ENCODE measurements around the gene CD52. TPM values are rescaled to one million over a fixed set of nuclear protein-coding genes. Genes with fewer than 3 reads are reported as not detected.

Gene CD52
- total and polyA plus RNA-seq, 2 of the 13 experiments (the other 11 are each of a cell fraction or from before 2014, with no cell fraction given) = 0.32 TPM; not detected in 1

GRCh38 chr1:26358411-26359384 lies 40.9 kb downstream of the CD52 start (continued):
- TF ChIP-seq, protein P1, sequence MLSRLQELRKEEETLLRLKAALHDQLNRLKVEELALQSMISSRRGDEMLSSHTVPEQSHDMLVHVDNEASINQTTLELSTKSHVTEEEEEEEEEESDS (CRISPR knock-in tag; IDR thresholded peaks at IDR 0.05; ENCODE audit: borderline replicate concordance) = 0 out of 2 replicates have a peak, but pooled peaks have one; percentile 45
- TF ChIP-seq POLR2G (IDR thresholded peaks at IDR 0.05; ENCODE audit: low read depth, low read length) (peak; percentile 34; the same call in 1 of the 2 replicates), TARDBP (CRISPR knock-in tag; IDR thresholded peaks at IDR 0.05) (peak; percentile 62; the same call in 1 of the 2 replicates), CHD4 (IDR thresholded peaks at IDR 0.05; ENCODE audit: borderline replicate concordance, low read length) (peak; percentile 76; the same call in 1 of the 2 replicates), KMT2A (CRISPR knock-in tag; IDR thresholded peaks at IDR 0.05) (no peak; the same call in 1 of the 2 replicates), SRF (IDR thresholded peaks at IDR 0.05; ENCODE audit: low read depth, low read length) (peak; percentile 72; the same call in 1 of the 2 replicates), ZNF883 (CRISPR knock-in tag; IDR thresholded peaks at IDR 0.05; ENCODE audit: not compliant biosample characterization) (no peak), ZFY (CRISPR knock-in tag; IDR thresholded peaks at IDR 0.05) (no peak), CEBPG (CRISPR knock-in tag; IDR thresholded peaks at IDR 0.05) (peak; percentile 92), CREB3 (CRISPR knock-in tag; IDR thresholded peaks at IDR 0.05) (no peak), STAG1 (CRISPR knock-in tag; IDR thresholded peaks at IDR 0.05) (peak; percentile 18), ARHGAP35 (CRISPR knock-in tag; IDR thresholded peaks at IDR 0.05; ENCODE audit: borderline replicate concordance) (peak; percentile 80; the same call in 1 of the 2 replicates), YY1 (IDR thresholded peaks at IDR 0.05; ENCODE audit: insufficient read depth, insufficient replicate concordance, low read depth, low read length) (peak; percentile 17), NBN (conservative IDR thresholded peaks at IDR 0.05) (no peak), ZNF614 (CRISPR knock-in tag; IDR thresholded peaks at IDR 0.05; ENCODE audit: borderline replicate concordance) (0 out of 2 replicates have a peak, but pooled peaks have one; percentile 46), ZNF790 (CRISPR knock-in tag; IDR thresholded peaks at IDR 0.05; ENCODE audit: borderline replicate concordance) (no peak), GLI4 (CRISPR knock-in tag; IDR thresholded peaks at IDR 0.05; ENCODE audit: borderline replicate concordance) (0 out of 2 replicates have a peak, but pooled peaks have one; percentile 33), ZBTB7B (CRISPR knock-in tag; IDR thresholded peaks at IDR 0.05) (peak; percentile 64; the same call in 1 of the 2 replicates), SKI (IDR thresholded peaks at IDR 0.05; ENCODE audit: partially characterized antibody) (peak; percentile 15), KDM1A (CRISPR knock-in tag; IDR thresholded peaks at IDR 0.05) (no peak), NFKB2 (CRISPR knock-in tag; IDR thresholded peaks at IDR 0.05; ENCODE audit: borderline replicate concordance) (0 out of 2 replicates have a peak, but pooled peaks have one; percentile 29), NR2F6 (IDR thresholded peaks at IDR 0.05) (peak; percentile 21; the same call in 1 of the 2 replicates), NR2F6 (CRISPR knock-in tag; IDR thresholded peaks at IDR 0.05) (0 out of 2 replicates have a peak, but pooled peaks have one; percentile 59)

All from HepG2 (cell line).